ENCODE measurements around the gene ZNF483.
"Not testable (repeated sequence)": the region's sequence is repeated elsewhere in the genome, so short reads cannot be mapped to it uniquely, and the experiment has no call there.

The ZNF483 gene

GRCh38 chr9:111548623-111549022 lies 23.6 kb downstream of the ZNF483 start:
- no peak for DNase-seq

- not testable (repeated sequence) for DNase-seq
Measured at GRCh38 chr9:111555425-111555824, 30.4 kb downstream of the ZNF483 start.

GRCh38 chr9:111559000-111559610 lies 34.1 kb downstream of the ZNF483 start:
- DNase-seq: no peak

- DNase-seq: no peak
Measured at GRCh38 chr9:111561165-111561719, 36.3 kb downstream of the ZNF483 start.

GRCh38 chr9:111566234-111566633 lies 41.3 kb downstream of the ZNF483 start:
- DNase-seq: no peak

- peak; percentile 2 for DNase-seq
Measured at GRCh38 chr9:111568127-111568526, 43.1 kb downstream of the ZNF483 start.

- DNase-seq: no peak
Measured at GRCh38 chr9:111572950-111573604, 48.1 kb downstream of the ZNF483 start.

GRCh38 chr9:111582888-111583287 lies 57.9 kb downstream of the ZNF483 start:
- DNase-seq: no peak

- DNase-seq: no peak
Measured at GRCh38 chr9:111586378-111586777, 61.4 kb downstream of the ZNF483 start.

- DNase-seq: no peak
Measured at GRCh38 chr9:111588846-111589245, 63.9 kb downstream of the ZNF483 start.

GRCh38 chr9:111597852-111598732 lies 73.1 kb downstream of the ZNF483 start:
- peak; percentile 70 for DNase-seq

GRCh38 chr9:111598733-111599091 lies 73.7 kb downstream of the ZNF483 start:
- DNase-seq: no peak

GRCh38 chr9:111599092-111599954 lies 74.3 kb downstream of the ZNF483 start, which contains the start of gene PTGR1:
Gene PTGR1 (minus strand): TSS chr9:111599647. CDS start chr9:111597422, 2,225 bp downstream.
- DNase-seq: peak; percentile 8

GRCh38 chr9:111599955-111600343 lies 75.0 kb downstream of the ZNF483 start:
- no peak for DNase-seq

- no peak for DNase-seq
Measured at GRCh38 chr9:111601237-111602018, 76.4 kb downstream of the ZNF483 start.

- DNase-seq: no peak
Measured at GRCh38 chr9:111603041-111603440, 78.1 kb downstream of the ZNF483 start.

GRCh38 chr9:111604054-111604615 lies 79.2 kb downstream of the ZNF483 start:
- no peak for DNase-seq

- no peak for DNase-seq
Measured at GRCh38 chr9:111605041-111605559, 80.1 kb downstream of the ZNF483 start.

GRCh38 chr9:111610149-111610548 lies 85.2 kb downstream of the ZNF483 start:
- DNase-seq: no peak

GRCh38 chr9:111610845-111611244 lies 85.9 kb downstream of the ZNF483 start:
- DNase-seq: no peak

GRCh38 chr9:111613436-111614040 lies 88.6 kb downstream of the ZNF483 start:
- DNase-seq: no peak

Measured in CD4-positive, alpha-beta T cell treated with Interleukin-17A for 1 hour (primary cell).